PFSK-1 (cell line): ENCODE data around the gene DDN.

ENCODE experiments used
- FOXP2 ChIP-seq: optimal IDR thresholded peaks from 2 replicates; pipeline ENCODE3; 2011; ENCODE audit warnings: borderline replicate concordance, control low read depth, inconsistent platforms; ENCODE audit not compliant: insufficient read depth; ENCODE audit errors: extremely low read length, extremely low read depth
- POLR2AphosphoS5 ChIP-seq: IDR thresholded peaks from 2 replicates; pipeline ENCODE4 v1.6.1; 2012; ENCODE audit warnings: low read depth, mild to moderate bottlenecking, control low read depth, low read length, moderate library complexity
- SIN3A ChIP-seq: IDR thresholded peaks from 2 replicates; pipeline ENCODE4 v1.6.1; 2012; ENCODE audit warnings: mild to moderate bottlenecking, low read length, moderate library complexity, borderline replicate concordance; ENCODE audit not compliant: insufficient read depth
- TAF1 ChIP-seq: IDR thresholded peaks from 2 replicates; pipeline ENCODE4 v1.6.1; 2012; ENCODE audit warnings: low read length, control low read depth, borderline replicate concordance; ENCODE audit not compliant: insufficient read depth
- TF ChIP-seq, protein P1 (sequence below), 2 experiments: IDR thresholded peaks; 2 replicates each; pipeline versions ENCODE4 v1.6.1 to v1.8.0; 2011 to 2012; ENCODE audit warnings: low read depth in 2 of 2, low read length in 2 of 2, control low read depth in 1 of 2, inconsistent platforms in 1 of 2, mild to moderate bottlenecking in 1 of 2, moderate library complexity in 1 of 2; ENCODE audit not compliant: insufficient read depth in 1 of 2

Gene DDN

GRCh38 chr12:48967991-48968390, 31.2 kb downstream of the DDN start:
- no peak for TF ChIP-seq FOXP2
- no peak for TF ChIP-seq TAF1
- TF ChIP-seq SIN3A: no peak
- no peak for TF ChIP-seq POLR2AphosphoS5
- TF ChIP-seq, protein P1, sequence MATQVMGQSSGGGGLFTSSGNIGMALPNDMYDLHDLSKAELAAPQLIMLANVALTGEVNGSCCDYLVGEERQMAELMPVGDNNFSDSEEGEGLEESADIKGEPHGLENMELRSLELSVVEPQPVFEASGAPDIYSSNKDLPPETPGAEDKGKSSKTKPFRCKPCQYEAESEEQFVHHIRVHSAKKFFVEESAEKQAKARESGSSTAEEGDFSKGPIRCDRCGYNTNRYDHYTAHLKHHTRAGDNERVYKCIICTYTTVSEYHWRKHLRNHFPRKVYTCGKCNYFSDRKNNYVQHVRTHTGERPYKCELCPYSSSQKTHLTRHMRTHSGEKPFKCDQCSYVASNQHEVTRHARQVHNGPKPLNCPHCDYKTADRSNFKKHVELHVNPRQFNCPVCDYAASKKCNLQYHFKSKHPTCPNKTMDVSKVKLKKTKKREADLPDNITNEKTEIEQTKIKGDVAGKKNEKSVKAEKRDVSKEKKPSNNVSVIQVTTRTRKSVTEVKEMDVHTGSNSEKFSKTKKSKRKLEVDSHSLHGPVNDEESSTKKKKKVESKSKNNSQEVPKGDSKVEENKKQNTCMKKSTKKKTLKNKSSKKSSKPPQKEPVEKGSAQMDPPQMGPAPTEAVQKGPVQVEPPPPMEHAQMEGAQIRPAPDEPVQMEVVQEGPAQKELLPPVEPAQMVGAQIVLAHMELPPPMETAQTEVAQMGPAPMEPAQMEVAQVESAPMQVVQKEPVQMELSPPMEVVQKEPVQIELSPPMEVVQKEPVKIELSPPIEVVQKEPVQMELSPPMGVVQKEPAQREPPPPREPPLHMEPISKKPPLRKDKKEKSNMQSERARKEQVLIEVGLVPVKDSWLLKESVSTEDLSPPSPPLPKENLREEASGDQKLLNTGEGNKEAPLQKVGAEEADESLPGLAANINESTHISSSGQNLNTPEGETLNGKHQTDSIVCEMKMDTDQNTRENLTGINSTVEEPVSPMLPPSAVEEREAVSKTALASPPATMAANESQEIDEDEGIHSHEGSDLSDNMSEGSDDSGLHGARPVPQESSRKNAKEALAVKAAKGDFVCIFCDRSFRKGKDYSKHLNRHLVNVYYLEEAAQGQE (IDR thresholded peaks at IDR 0.05; ENCODE audit: insufficient read depth in 1 of 2, low read depth in 2 of 2, low read length in 2 of 2): no peak

- TF ChIP-seq, protein P1 (IDR thresholded peaks at IDR 0.05; ENCODE audit: insufficient read depth in 1 of 2, low read depth in 2 of 2, low read length in 2 of 2): no peak
- TF ChIP-seq FOXP2 (no peak), SIN3A (no peak), POLR2AphosphoS5 (no peak)
Measured at GRCh38 chr12:48966177-48966895, 32.8 kb downstream of the DDN start.

DNA sequence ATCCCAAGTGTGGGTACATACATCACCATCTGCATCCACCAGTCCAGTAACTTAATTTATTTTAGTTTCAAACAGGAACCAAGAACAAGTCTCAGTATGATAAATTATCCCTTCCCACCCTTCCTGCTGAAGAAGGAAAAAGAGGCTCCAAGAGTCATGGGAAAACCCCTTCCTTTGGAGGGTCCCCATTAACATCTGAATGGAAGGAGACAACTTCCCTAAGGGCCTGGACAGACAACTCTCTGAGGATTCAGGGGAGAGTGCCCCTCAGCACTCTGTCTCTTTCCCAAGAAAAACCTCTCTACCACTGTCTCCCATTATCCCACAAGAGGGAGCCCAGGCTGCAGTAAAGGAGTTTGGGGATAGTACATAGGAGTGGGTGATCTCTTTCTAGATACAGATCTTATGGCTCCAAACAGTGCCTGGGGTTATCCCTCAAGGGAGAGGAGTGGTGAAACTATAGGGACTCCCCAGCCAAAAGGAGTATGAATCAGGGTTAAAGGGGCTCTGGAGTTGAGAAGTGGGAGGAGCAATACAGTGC, 33.8 kb downstream of the DDN start:
- TF ChIP-seq TAF1 (no peak), SIN3A (no peak), FOXP2 (no peak), POLR2AphosphoS5 (no peak)
- TF ChIP-seq, protein P1 (IDR thresholded peaks at IDR 0.05; ENCODE audit: insufficient read depth in 1 of 2, low read depth in 2 of 2, low read length in 2 of 2): no peak

DNA sequence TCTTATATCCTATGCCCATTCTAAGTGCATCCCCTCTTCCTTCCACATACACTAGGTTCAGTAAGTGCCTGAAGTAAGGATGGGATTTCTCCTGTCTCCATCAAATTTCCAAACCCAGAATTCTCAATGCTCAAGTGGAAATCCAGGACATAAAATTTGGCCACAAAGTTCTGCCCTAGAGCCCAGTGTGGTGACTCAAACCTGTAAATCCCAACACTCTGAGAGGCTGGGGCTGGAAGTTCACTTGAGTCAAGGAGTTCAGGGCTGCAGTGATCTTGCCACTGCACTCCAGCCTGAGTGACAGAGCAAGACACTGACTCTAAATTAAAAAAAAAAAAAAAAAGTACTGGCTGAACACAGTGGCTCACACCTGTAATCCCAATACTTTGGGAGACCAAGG, 37.4 kb downstream of the DDN start:
- TF ChIP-seq TAF1: no peak
- TF ChIP-seq, protein P1 (IDR thresholded peaks at IDR 0.05; ENCODE audit: insufficient read depth in 1 of 2, low read depth in 2 of 2, low read length in 2 of 2): no peak
- TF ChIP-seq FOXP2: no peak
- no peak for TF ChIP-seq SIN3A
- no peak for TF ChIP-seq POLR2AphosphoS5
